TTC549 (cell line): ENCODE data around the gene SYP.

Source experiments
- FAIRE-seq: peaks from 2 replicates; lab custom pipeline; 2012; peaks lifted over from hg19 to GRCh38; lab: Jason Lieb, UNC

Gene SYP

GRCh38 chrX:49199906-49200771 lies at the start of gene SYP:
TSS of gene SYP (minus strand) at chrX:49200193. CDS start at chrX:49200186, 7 bp downstream.
- FAIRE-seq, result no peak

GRCh38 chrX:49249616-49250015 lies 49.6 kb upstream of the SYP start:
- no peak for FAIRE-seq

- FAIRE-seq, result no peak
Observed at GRCh38 chrX:49249071-49249470, 49.1 kb upstream of the SYP start.

- FAIRE-seq, result no peak
Observed at GRCh38 chrX:49247916-49248811, 48.2 kb upstream of the SYP start.

DNA sequence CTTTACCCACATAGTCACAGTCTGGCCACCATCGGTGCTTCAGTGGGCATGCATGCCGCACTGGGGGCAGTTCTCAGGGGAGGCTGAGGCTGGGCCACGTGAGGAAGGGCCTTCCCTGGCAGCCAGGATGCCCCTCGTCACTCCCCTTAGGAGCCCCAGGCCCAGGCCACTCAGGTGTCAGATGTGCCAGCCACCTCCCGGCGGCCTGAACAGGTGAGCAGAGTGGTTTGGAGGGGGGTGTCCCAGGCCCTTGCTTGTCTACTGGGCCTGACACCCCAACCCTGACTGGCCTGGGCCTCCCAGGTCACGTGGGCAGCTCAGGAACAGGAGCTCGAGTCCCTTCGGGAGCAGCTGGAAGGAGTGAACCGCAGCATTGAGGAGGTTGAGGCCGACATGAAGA lies 47.4 kb upstream of the SYP start:
- no peak for FAIRE-seq

DNA sequence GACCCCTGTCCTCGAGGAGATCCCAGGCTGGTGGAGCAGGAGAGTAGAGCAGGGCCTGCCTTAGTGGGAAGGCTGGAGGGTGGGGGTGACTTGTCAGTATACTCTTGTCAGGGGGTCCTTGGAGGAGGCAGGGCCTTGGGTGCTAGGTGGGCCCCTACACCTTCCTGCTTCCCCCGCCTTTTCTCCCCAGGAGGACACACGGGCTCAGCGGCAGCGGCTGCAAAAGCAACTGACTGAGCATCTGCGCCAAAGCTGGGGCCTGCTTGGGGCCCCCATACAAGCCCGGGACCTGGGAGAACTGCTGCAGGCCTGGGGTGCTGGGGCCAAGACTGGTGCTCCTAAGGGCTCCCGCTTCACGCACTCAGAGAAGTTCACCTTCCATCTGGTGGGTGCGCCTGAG lies 46.5 kb upstream of the SYP start:
- FAIRE-seq, result no peak

- no peak for FAIRE-seq
Observed at GRCh38 chrX:49244207-49244606, 44.2 kb upstream of the SYP start.

GRCh38 chrX:49243166-49243565 lies 43.2 kb upstream of the SYP start:
- FAIRE-seq, result no peak

DNA sequence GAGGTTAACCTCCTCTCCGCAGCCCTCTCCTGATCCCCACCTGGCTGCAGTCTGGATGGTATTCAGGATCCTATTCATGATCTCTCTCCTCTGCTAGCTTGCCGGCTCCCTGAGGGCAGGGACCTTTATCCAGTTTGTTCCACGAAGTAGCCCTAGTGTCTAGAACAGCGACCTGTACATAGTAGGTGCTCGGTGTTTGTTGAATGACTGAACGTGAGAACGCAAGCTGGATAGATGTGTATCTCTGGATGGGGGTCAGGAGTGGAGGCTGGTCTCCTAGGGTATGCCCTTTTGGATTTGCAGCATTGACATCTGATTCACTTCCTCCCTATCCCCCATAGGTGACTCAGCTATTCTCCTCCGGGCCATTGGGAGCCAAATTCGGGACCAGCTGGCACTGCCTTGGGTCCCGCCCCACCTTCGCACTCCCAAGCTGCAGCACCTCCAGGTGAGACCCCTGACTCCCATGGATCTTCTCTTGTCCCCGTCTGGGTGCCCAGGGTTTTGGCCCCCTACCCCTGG lies 42.6 kb upstream of the SYP start:
- no peak for FAIRE-seq

- no peak for FAIRE-seq
Observed at GRCh38 chrX:49238735-49239134, 38.7 kb upstream of the SYP start.

GRCh38 chrX:49237060-49237459 lies 37.1 kb upstream of the SYP start:
- FAIRE-seq, result no peak

GRCh38 chrX:49233887-49234555 lies 34.0 kb upstream of the SYP start:
- FAIRE-seq, result no peak

DNA sequence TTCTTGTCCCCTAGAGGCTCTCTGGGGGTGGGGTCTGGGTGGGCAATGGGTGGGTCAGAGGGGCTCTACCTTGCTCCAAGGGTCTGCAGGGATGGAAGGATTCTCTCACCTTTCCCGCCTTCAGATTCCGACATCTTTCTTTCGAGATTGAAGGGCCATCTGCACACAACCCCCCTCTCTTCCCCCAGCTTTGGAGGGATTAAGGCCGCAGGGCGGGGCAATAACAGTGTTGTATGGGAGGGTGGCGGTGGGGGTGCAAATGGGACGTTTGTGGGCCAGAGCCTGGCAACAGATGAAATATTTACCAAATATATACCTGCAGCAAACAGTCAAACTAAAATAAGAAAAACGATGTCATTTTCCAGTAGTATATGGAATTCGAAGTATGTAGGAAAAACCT lies 33.2 kb upstream of the SYP start, which contains the start of gene CACNA1F:
CACNA1F (minus strand) TSS at position 165 of the 400 bp plus-strand sequence; CDS start at position 134, 31 bp downstream.
- FAIRE-seq, result no peak

DNA sequence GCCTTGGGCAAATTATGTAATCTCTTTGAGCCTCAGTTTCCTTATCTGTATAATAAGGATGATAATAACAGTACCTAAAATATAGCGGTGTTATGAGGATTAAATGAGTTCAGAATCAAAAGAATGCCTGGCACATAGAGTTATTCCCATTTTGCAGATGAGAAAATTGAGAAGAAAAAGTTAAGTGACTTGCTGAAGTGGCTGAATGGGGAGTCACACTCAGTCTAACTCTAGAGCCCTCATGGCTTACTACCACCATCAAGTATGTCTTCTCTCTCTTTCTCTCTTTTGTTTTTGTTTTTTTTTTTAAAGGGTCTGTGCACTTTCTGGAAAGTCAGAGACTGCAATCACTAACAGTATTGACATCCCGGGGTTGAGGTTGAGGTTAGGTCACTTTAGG lies 32.5 kb upstream of the SYP start:
- no peak for FAIRE-seq

DNA sequence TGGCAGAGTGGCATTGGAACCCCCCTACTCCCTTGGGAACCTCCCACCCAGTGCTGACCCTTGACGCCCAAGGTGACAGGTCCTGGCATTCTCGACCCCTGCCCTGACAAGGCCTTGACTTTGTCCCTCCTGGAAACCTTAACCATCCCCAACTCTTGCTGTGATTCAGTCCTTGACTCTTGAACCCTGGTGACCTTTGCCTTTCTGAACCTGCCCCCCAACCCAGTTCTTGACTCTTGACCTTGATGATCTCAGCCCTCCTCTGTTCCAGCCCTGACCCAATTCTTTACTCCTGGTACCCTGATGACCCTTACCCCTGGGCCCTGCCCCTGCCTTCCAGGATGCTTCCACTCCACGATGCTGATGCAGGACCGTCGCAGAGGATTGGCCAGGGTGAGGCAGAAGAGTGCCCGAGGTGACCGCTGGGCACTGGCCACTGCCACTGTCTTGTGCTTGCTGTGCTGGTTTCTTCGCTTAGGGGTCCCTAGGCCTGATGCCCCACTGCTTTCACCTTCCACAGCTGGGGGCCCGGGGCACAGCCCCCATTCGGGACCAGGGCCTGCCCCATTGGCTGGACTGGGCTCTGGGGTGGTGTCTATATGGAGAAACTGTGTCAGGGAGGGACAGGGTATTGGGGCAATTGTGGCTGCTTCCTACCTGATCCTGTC lies 31.5 kb upstream of the SYP start:
- no peak for FAIRE-seq

GRCh38 chrX:49230500-49231232 lies 30.7 kb upstream of the SYP start:
- no peak for FAIRE-seq

GRCh38 chrX:49228185-49228584 lies 28.2 kb upstream of the SYP start:
- FAIRE-seq, result no peak

GRCh38 chrX:49227726-49228125 lies 27.7 kb upstream of the SYP start:
- FAIRE-seq, result no peak

GRCh38 chrX:49226946-49227345 lies 27.0 kb upstream of the SYP start:
- FAIRE-seq, result no peak

GRCh38 chrX:49225858-49226257 lies 25.9 kb upstream of the SYP start:
- no peak for FAIRE-seq

DNA sequence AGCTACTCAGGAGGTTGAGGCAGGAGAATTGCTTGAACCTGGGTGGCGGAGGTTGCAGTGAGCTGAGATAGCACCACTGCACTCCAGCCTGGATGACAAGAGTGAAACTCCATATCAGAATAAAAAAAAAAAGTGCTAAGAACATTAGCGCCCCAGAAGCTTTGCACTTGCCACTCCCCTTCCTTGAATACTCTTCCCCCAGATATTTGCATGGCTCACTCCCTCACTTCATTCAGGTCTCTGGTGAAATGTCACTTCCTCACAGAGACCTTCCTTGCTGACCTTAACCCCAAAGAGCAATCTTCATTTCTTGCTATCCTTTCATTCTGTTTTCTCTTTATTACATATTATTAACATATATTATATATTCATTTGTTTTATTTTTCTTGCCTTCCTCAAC lies 21.9 kb upstream of the SYP start:
- FAIRE-seq, result no peak
